HG02623 (cell line): ENCODE data around the gene RAB3IL1.
"Not testable (repeated sequence)": the region's sequence is repeated elsewhere in the genome, so short reads cannot be mapped to it uniquely, and the experiment has no call there.

Source experiments
- ATAC-seq: cut with Tn5 transposase; IDR thresholded peaks from one replicate; pipeline ENCODE4 v1.9.1; 2021; ENCODE audit warnings: moderate library complexity; ENCODE audit not compliant: unreplicated experiment

The RAB3IL1 gene

DNA sequence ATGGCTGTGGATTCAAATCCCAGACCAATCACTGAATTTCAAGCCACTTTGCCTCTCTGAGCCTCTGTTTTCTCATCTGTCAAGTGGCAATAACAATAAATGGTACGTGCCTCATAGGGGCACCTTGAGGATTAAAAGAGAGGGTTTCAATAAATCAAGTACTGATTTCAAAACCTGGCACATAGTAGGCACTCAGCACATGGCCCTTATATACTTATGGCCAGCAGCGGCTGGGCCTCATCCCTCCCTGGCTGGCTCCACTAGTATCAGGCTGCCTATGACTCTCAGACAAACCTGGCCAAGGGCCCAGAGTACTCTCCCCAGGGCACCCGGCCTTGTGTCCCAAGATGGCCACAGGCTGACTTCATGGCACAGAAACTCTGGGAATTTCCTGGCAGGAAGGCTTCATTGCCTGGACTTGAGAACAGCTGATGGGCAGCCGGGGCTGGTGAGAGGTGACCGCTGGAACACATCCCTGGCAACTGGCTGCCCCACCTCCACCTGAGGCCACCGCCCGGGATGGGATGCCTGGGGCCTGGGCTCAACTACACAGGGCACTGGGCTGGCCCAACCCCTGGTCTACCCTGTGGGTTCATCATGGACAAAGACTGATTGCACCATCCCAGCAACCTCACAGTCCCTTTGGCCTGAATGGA lies 29.4 kb downstream of the RAB3IL1 start:
- no peak for ATAC-seq

DNA sequence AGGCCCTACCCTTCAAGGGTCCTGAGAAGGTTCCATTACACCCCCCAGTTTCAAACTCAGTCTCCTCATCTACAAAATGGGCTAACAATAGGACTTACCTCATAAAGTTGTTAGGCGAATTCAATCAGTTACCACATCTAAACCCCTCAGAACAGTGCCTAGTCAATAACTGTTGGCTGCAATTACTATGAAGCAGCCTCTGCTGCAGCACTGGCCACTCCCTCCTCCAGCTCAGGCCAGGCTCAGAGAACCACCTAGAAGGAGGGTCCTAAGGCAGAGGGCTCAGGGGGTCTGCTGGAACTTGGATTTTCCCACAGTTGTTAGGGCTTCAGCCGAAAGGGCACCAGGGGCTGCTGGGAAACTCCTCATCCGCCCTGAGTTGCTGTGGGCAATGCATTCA lies 30.7 kb downstream of the RAB3IL1 start:
- ATAC-seq = no peak

DNA sequence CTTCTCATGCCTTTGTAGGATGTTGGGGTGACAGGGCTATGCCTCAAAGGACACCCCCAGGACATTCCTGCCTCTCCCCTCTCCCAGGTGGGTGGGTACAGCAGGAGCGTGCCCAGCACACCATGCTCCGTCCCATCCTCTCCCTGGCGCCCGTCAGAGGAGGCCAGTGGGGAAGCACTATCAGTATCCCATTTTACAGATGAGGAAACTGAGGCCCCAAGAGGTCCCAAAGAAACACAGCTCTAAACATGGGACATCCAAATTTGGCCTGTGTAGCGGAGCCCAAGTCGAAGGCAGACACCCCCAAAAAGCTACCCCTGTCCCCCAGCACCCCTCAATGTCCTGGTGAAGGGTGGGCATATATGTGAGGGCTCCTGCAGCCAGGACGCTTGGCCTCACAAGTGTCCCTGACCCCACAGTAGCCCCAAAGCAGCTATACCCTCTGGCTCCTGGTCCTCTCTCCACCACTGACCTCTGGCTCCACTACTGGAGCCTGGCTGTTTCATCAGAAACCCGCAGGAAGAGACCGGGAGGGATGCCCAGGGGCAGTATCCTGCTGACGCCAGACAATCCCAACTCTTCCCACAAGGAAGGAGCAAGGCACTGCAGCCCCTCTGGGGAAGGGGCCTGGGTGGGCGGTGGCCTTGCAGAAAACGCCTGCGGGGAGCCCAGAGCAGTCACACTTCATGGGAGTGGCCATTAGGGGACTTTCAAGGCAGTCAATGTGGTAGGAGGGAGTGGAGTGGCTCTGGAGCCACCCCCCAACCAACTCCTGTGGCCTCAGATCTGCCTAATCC lies 31.4 kb downstream of the RAB3IL1 start:
- ATAC-seq = no peak

DNA sequence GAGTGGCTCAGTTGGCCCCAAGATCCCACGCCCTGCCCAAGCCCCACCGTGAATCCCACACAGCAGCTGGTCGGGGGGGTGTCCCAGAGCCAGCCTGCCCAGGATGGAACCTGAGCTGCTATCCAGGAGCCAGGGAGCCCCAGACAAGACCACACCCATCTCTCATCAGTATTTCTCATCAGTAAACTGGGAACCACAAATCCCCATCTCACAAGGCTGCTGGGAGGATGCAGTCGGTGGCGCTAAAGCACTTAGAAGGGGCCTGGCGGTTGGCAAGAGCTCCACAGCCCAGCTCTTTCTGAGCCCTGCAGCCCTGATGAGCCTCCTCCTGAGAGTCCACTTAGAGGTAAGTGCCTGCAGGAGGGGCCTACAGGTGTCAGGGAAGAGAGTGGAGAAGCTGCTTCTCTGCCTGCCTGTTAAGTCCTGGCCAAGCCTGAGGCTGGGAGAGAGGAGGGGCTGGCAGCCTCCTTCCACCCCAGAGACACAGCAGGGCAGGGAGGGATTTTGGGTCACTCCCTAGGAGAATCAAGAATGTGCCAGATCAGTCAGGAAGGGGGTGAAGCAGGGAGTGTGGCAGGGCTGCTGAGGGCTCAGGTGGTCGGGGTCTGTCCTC lies 32.1 kb downstream of the RAB3IL1 start:
- no peak for ATAC-seq

DNA sequence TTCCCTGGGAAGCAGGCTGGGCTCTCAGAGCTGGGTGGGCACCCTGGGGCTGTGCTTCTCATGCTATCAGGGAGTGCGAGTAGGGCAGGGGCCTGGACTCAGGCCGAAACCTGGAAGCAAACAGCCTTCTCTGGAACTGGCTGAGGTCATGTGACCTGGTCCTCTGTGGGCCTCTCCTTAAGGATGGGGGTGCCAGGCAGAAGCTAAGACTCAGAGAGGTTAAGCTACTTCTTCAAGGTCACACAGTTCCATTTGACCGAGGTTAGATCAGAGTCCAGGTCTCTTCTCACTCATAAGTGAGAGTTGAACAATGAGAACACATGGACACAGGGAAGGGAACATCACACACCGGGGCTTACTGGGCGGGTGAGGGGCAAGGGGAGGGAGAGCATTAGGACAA lies 33.4 kb downstream of the RAB3IL1 start:
- ATAC-seq = no peak

DNA sequence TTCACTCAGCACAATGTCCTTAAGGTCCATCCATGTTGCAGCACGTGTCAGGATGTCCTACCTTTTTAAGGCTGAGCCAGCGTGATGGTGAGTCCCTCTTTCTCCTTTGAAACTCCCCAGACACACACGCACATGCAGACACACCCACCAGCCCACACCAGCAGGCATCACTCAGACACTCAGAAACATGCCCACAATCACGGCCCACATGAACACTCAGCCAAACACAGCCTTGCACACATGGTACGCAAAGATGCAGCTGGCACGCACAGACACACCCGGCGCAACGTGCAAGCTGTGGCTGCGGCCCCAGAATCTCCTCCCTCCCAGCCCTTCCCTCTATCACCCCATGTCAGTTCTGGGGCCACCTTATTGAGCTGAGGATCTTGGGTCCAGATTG lies 34.0 kb downstream of the RAB3IL1 start:
- ATAC-seq = no peak

DNA sequence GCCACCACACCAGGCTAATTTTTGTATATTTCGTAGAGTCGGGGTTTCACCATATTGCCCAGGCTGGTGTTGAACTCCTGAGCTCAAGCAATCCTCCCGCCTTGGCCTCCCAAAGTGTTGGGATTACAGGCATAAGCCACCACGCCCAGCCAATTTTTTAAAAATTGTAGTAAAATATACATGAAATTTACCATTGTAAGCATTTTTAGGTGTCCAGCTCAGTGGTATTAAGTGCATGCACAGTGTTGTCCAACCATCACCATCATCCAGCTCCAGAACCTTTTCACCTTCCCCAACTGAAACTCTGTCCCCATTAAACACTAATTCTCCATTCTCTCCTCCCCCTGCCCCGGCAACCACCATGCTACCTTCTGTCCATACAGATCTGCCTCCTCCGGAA lies 34.5 kb downstream of the RAB3IL1 start:
- ATAC-seq = no peak

DNA sequence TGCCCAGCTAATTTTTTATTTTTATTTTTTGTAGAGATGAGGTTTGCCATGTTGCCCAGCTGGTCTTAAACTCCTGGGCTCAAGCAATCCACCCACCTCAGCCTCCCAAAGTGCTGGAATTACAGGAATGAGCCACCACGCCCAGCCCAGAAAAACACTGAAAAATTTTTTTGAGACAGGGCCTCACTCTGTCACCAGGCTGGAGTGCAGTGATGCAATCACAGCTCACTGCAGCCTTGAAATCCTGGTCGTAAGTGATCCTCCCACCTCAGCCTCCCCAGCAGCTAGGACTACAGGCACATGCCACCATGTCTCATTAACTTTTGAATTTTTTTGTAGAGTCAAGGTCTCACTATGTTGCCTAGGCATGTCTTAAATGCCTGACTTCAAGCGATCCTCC lies 35.1 kb downstream of the RAB3IL1 start:
- not testable (repeated sequence) for ATAC-seq

DNA sequence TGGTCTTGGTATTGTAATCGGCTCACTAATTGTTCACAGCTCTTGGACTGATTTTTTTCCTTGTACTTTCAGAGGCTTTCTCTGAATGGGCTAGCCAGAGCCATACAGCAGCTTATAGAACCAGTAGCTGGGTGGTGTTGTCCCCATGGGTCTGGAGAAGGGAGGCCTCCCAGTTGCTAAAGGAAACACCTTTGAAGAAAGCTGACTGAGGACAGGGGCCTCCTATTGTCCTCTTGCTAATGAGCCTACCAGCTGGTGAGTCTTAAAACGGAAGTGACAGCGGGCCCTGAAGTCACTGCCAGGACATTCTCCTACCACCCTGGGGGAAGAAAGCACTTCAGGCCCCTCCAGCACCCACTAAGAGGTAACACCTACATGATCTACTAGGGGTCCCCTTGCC lies 36.0 kb downstream of the RAB3IL1 start:
- no peak for ATAC-seq

DNA sequence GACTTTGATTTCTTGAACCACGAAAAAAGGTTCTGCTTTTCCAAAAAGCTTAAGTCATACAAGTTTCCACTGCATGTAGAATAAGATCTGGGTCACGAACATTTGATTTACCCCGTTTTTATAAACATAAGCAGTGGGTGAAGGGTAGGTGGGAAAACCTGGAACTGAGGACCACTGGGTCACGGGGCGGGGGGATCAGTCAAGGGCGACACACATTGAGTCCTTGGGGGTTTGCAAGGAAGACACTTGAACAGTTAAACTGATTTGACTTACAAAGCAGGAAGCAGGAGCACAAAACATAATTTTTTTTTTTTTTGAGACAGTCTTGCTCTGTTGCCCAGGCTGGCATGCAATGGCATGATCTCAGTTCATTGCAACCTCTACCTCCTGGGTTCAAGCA lies 36.9 kb downstream of the RAB3IL1 start:
- no peak for ATAC-seq

DNA sequence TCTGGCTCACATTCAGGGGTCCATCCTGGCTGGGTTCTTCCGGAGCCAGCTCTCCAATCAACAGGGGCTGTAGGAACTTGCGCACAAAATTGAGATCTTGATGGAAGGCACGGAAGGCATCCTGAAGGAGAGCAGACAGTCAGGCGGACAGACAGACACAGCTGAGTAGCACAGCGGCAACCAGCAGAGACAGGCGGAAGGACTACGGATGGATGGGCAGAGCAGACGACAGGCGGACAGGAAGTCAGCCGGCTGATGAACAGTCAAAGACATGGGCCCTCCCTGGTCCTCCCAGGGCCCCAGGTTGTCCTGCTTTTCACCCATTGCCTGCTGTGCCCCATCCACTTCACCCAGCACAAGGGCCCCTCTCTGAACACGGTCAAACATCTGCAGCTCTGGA lies 37.3 kb downstream of the RAB3IL1 start:
- no peak for ATAC-seq

DNA sequence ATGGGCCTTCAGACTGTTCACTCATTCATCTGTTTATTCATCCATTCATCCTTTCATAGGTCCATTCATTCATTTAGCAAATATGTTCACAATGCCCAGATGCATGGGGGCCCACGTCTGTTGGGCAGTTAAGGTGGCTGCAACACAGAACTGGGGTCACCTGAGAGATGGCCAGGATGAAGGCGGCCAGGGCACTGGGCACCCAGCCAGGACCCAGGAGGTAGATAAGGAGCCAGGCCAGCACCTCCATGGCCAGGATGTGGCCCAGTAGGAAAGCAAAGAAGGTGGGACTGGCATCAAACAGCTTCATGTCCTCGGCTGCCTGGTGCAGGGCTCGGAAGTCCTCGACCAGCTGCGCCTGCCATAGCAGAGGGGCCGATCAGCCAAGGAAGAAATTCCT lies 38.2 kb downstream of the RAB3IL1 start:
- ATAC-seq = no peak

DNA sequence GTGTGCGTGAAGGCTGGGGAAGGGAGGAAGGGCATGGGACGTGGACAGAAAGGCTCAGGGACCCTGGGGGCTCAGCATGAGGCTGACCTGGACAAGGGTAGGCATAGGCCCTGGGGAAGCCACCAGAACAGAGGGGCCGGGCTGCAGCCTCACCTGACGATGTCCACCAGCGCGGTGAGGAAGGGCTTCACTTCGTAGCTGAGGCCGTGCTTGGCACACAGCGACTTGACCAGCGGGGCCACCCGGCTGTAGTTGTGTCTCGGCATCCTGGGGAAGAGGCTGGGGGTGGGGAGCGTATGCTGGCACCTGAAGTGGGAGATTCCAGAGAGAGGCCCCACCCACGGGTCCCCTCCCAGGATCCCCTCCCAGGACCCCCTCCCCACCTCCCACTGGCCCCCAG lies 41.7 kb downstream of the RAB3IL1 start:
- no peak for ATAC-seq

DNA sequence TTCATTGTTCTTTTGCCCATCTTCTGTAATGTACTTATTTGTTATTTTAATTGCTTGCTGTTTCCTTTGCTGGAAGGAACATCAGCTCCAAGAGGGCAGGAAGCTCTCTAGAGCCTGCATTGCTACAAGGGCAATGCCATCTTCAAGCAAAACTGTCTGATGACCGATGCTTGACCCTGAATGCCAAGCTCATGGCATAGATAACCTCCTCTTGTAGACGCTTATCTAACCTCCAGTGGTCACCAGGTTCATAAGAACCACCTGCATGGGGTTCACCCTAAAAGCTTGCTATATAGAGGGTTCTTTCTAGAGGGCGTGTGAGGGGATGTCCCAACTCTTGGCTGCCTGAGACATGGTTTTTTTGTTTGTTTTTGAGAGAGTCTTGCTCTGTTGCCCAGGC lies 42.5 kb downstream of the RAB3IL1 start:
- no peak for ATAC-seq

DNA sequence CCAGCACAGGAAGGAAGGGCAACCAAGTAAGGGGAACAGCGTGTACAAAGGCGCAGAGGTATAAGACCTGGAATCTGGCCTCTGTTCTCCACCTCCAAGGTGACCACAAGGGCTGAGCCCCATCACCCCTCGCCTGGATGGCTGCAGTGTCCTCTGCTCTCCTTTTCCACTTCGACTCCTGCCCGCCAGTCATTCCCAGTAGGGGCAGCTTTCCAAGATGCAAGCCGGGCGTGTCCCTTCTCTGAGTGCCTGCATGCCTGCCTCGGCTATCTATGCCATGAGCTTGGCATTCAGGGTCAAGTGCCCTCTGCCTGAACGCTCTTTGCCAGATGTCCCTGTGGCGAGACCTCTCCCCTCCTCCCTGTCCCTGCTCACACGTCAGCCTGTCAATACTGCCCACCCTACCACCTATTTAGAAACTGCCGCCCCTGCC lies 43.0 kb downstream of the RAB3IL1 start:
- no peak for ATAC-seq

DNA sequence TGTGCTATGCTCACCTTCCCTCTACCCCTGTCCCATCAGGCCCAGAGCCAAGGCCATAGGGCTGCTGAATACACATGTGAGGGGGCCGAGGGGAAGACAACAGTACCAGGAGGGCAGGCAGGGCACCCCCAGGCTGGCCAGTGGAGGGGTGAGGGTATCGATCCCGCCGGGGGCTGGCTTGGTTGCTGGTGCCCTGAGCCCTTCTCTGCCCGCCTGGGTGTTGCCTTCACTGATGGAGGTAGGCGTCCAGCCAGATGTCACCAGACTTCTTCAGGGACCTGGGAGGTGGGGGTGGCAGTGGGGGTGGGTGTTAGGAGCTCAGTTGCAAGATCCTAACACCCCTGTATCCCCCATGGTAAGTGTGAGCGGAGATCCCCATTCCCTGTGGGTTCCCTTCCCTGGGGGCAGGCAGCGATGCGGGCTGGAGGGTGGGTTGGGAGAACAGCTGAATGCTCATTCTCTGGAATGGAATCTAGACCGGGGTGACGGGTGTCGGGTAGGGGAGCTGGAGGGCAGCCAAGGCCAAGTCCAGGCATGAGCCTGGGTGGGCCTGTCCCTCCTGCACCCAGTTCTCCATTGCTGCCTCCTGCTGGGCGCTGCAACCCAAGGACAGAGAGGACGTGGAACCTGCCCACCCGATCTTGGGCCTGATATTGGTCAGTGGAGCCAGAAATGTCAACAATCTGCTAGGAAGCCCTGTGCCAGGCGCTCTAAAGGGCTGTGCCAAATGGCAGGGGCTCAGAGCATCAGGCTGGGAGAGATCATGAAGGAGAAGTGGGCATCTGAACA lies 43.6 kb downstream of the RAB3IL1 start:
- ATAC-seq = no peak

DNA sequence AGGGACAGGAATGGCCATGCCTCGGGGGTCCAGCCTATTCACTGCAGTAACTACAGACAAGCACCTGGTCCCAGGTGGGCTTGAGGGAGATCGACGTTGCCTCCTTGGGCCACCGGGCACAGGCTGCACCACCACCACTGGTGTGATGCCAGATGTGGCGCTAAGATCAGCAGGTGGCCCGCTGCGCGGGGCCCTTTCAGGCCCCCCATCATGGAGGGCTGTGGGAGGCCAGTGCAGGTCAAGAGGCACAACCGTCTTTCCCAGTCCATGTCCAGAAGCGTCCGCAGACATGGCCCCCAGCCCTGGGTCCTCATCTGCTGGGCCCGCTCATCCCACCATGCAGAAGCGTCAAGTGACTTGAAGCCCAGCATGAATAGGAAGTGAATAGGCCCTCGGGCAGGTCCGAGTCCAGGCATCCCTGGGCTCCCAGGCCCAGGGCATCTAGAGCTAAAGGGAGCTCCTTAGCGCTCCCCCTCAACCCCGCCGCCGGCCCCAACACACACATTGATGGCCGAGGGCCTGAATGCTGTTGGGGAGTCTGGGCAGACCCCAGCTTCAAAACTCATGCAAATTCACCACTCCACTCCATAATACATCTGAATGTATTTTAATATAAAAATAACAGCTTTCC lies 44.3 kb downstream of the RAB3IL1 start:
- ATAC-seq = no peak

DNA sequence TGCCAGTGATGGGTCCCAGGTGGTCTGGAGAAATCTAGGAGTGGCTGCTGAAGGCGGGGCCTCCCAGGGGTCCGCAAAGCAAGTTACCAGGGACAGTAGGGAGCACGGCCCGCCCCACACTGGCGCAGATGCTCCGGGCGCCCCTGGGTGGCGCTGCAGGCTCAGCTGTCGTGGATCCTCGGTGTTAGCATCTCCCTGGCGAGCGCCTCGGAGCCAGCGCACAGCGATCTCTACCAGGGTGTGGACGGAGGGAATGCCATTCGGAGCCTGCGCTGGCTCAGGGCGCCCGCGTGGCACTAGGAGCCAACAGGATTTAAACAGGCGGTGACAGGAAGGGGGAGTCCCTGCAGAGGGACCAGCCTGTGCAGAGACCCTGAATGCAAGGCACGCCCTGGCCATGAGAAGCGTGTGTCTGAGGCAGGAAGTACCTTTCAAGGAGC lies 46.2 kb downstream of the RAB3IL1 start:
- no peak for ATAC-seq

DNA sequence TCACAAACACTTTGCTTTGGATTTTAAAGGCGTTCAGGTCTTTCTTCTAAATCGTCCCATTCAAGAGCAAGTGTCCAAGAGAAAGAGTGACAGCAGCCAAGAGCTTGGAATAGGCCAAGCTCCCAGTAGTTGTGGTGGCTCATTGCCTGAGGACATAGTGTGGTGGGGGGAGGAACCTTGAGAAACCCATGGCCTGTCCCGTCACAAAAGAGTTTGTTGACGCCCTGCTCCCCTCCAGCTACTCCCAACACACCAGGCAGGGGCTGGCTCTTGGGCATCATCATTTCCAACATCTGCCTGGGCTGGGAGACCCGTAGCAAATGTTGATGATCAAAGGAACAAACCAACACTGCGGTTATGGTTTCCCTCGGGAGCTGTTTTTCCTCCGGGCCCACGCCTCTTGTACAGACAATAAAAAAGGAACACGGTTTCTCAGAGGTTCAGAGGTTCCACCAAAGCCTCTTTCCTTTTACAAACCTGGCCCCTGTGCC lies 46.8 kb downstream of the RAB3IL1 start:
- no peak for ATAC-seq

DNA sequence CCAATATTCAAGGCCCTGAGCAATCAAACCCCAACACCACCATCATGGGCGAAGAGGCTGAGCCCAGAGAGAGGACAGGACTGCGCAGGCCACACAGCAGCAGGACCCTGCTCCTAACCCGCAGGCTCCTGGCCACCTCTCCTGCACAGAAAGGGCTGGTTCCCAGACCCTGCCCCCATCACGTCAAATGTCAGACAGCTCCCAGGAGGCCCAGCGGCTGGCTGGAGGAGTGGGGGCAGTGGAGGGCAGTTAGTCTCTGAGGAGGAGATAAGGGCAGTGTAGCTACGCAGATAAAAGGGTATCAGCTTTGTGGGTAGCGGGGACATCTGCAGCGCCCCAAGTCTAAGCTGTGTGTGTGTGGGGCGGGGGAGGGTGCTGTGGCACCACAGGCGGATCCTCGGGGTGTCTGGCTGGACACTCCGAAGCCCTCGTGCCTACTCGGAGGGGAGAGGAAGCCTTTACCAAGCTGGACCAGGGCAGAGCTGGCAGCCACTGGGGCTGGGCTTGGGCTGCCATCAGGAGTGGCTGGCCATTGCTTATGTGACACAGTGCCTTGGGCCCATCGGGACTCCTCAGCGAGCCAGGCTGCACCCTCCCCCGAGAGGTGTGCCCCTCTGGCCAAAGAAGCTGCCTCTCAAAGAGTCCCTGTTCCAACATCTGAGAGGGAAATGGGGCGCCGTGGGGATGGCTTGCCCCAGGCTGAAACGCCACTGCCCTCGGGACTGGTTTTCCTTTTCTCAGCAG lies 47.5 kb downstream of the RAB3IL1 start:
- ATAC-seq = no peak
